ACC112 (cell line): ENCODE results near the gene ARHGEF11.

Experiments used
- H2AFZ ChIP-seq: fragments of 200-600 bp; sonication (generic); one replicate; pipeline ENCODE4 v1.6.0; 2017; ENCODE audit warnings: antibody characterized with exemption, low read length; ENCODE audit not compliant: unreplicated experiment
- H3K27ac ChIP-seq: fragments of 200-600 bp; sonication (generic); 2 replicates; pipeline ENCODE4 v1.5.1; 2014; ENCODE audit warnings: low read depth, mild to moderate bottlenecking, antibody characterized with exemption, low read length, moderate library complexity
- H3K27me3 ChIP-seq: fragments of 200-600 bp; sonication (generic); 2 replicates; pipeline ENCODE4 v1.6.1; 2014; ENCODE audit warnings: mild to moderate bottlenecking, antibody characterized with exemption, low read length, moderate library complexity, mixed read lengths; ENCODE audit not compliant: insufficient read depth
- H3K36me3 ChIP-seq: fragments of 200-600 bp; sonication (generic); 2 replicates; pipeline ENCODE4 v1.6.1; 2016; ENCODE audit warnings: mild to moderate bottlenecking, antibody characterized with exemption, low read length, moderate library complexity, mixed read lengths; ENCODE audit not compliant: insufficient read depth
- H3K4me1 ChIP-seq: fragments of 200-600 bp; sonication (generic); one replicate; pipeline ENCODE4 v1.6.1; 2016; ENCODE audit warnings: low read length, mixed read lengths; ENCODE audit not compliant: insufficient read depth, unreplicated experiment, control insufficient read depth
- H3K4me3 ChIP-seq: fragments of 200-600 bp; sonication (generic); 2 replicates; pipeline ENCODE4 v1.5.1; 2014; ENCODE audit warnings: mild to moderate bottlenecking, low read depth, low read length
- H3K79me2 ChIP-seq: fragments of 200-600 bp; sonication (generic); one replicate; pipeline ENCODE4 v1.6.0; 2016; ENCODE audit warnings: low read length; ENCODE audit not compliant: control insufficient read depth, unreplicated experiment, insufficient read depth

ARHGEF11 gene

DNA sequence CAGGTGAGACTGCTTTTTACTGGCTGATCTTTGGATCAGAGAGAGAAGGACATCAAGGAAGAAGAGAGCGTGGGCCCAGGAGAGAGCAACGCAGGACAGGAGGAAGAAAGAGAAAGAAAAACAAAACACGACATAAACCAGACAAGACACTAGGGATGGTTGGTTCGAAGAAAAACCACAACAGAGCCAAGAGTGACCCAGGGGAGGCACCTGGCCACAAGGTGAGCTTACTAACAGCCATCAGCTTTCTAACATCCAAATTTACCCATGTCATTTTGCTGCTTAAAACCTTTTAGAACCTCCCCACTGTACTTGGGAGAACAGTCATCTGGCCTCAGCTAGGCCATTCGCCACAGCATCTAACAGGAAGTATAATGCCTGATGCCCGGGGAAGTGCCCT, 57.8 kb downstream of the ARHGEF11 start:
- H3K4me1 ChIP-seq = no peaks in the 10 kb centered on the region
- H3K36me3 ChIP-seq = no peaks in the 10 kb centered on the region
- no peaks in the 10 kb centered on the region for H3K79me2 ChIP-seq
- H3K27ac ChIP-seq = no peak overlapping the region
- no peaks in the 10 kb centered on the region for H3K27me3 ChIP-seq
- no peak overlapping the region for H3K4me3 ChIP-seq
- no peak overlapping the region for H2AFZ ChIP-seq

DNA sequence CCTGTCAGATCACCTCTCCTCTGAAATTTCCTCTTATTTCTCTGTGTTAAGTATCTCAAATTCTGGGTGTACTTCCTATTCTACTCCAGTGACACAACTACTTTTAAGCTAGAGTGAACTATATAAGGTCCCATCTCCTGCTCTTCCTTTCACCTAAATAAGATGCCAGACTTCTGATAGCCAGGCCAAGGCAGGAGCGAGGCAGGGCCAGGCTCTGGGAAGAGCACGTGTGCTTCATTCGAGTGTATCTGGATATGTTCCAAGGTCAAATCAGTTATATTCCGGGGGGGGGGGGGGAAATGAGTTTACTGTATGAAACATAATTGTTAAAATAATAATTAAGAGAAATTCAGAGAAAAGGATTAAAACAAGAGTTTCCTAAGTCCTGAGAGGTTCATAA, 65.0 kb downstream of the ARHGEF11 start:
- Histone ChIP-seq H3K27ac (no peak overlapping the region), H3K79me2 (no peaks in the 10 kb centered on the region), H3K27me3 (no peaks in the 10 kb centered on the region), H3K4me1 (no peaks in the 10 kb centered on the region), H3K4me3 (no peak overlapping the region), H3K36me3 (peaks cover 8% of the 10 kb centered on the region; the same call in 1 of the 2 replicates), H2AFZ (no peak overlapping the region)

- Histone ChIP-seq H2AFZ (no peak overlapping the region), H3K27ac (no peak overlapping the region), H3K4me3 (no peak overlapping the region), H3K36me3 (peaks cover 12% of the 10 kb centered on the region), H3K79me2 (no peaks in the 10 kb centered on the region), H3K4me1 (no peaks in the 10 kb centered on the region), H3K27me3 (no peaks in the 10 kb centered on the region)
These were observed 70.5 kb downstream of the ARHGEF11 start for GRCh38 chr1:156975084-156975483.

GRCh38 chr1:156973417-156973816, 72.1 kb downstream of the ARHGEF11 start:
- Histone ChIP-seq H3K36me3 (peaks cover 12% of the 10 kb centered on the region), H3K4me3 (no peak overlapping the region), H2AFZ (no peak overlapping the region), H3K4me1 (no peaks in the 10 kb centered on the region), H3K79me2 (no peaks in the 10 kb centered on the region), H3K27me3 (no peaks in the 10 kb centered on the region), H3K27ac (no peak overlapping the region)

- H3K27me3 ChIP-seq = no peaks in the 10 kb centered on the region
- H3K4me3 ChIP-seq = no peak overlapping the region
- H3K79me2 ChIP-seq = no peaks in the 10 kb centered on the region
- no peak overlapping the region for H2AFZ ChIP-seq
- H3K4me1 ChIP-seq = no peaks in the 10 kb centered on the region
- no peak overlapping the region for H3K27ac ChIP-seq
- peaks cover 4% of the 10 kb centered on the region; the same call in 1 of the 2 replicates for H3K36me3 ChIP-seq
These were observed 75.5 kb downstream of the ARHGEF11 start for GRCh38 chr1:156970017-156970416.

- Histone ChIP-seq H3K27ac (no peak overlapping the region), H3K36me3 (peaks cover 2% of the 10 kb centered on the region; the same call in 1 of the 2 replicates), H3K4me3 (no peak overlapping the region), H3K4me1 (no peaks in the 10 kb centered on the region), H3K79me2 (no peaks in the 10 kb centered on the region), H3K27me3 (no peaks in the 10 kb centered on the region), H2AFZ (no peak overlapping the region)
These were observed 76.0 kb downstream of the ARHGEF11 start for GRCh38 chr1:156969496-156969895.

- Histone ChIP-seq H3K4me1 (peaks cover 10% of the 10 kb centered on the region), H2AFZ (no peak overlapping the region), H3K27ac (no peak overlapping the region), H3K36me3 (peaks cover 2% of the 10 kb centered on the region; the same call in 1 of the 2 replicates), H3K79me2 (no peaks in the 10 kb centered on the region), H3K4me3 (no peak overlapping the region), H3K27me3 (no peaks in the 10 kb centered on the region)
These were observed 81.1 kb downstream of the ARHGEF11 start for GRCh38 chr1:156964441-156964840.

GRCh38 chr1:156963621-156964020, 81.9 kb downstream of the ARHGEF11 start:
- H3K4me3 ChIP-seq = no peak overlapping the region
- H3K4me1 ChIP-seq = peaks cover 10% of the 10 kb centered on the region
- no peaks in the 10 kb centered on the region for H3K27me3 ChIP-seq
- peaks cover 2% of the 10 kb centered on the region; the same call in 1 of the 2 replicates for H3K36me3 ChIP-seq
- H3K27ac ChIP-seq = no peak overlapping the region
- H2AFZ ChIP-seq = no peak overlapping the region
- H3K79me2 ChIP-seq = no peaks in the 10 kb centered on the region

DNA sequence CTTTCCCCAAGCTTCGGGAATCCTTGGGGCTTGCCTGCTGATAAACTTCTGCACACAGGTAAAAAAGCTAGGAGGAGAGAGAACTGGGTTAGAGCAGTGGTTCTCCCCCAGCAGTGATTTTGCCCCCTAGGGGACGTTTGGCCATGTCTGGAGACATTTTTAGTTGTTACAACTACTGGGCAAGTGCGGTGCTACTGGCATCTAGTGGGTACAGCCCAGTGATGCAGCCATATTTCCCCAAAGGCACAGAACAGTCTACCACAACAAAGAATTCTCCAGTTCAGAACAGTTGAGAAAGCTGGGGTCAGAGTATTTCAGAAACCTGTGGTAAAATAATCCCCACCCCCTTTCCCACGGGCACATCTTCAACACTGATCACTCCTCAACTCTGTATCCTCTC, 83.8 kb downstream of the ARHGEF11 start:
- H3K27ac ChIP-seq = no peak overlapping the region
- H3K4me1 ChIP-seq = peaks cover 10% of the 10 kb centered on the region
- no peaks in the 10 kb centered on the region for H3K27me3 ChIP-seq
- H3K36me3 ChIP-seq = peaks cover 2% of the 10 kb centered on the region; the same call in 1 of the 2 replicates
- H3K4me3 ChIP-seq = no peak overlapping the region
- H3K79me2 ChIP-seq = no peaks in the 10 kb centered on the region
- no peak overlapping the region for H2AFZ ChIP-seq

DNA sequence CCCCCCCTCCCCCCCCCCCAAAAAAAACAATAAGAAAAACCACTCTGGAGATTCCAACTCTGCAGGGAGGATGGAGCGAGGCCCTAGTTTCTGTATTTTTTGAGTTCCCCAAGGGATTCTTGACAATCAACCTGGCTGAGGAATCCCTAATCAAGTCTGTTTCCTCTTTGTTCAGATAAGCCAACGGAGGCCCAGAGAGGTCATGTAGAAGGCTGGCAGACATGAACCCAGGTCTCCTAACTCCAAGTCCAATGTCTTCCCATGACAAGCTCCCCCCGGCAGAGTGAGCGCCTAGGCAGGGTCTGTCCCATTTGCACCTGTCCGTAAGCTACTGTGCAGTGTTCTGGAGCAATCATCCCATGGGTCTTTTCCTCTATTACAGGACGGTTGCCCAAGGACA, 85.6 kb downstream of the ARHGEF11 start:
- no peaks in the 10 kb centered on the region for H3K27me3 ChIP-seq
- H3K4me1 ChIP-seq = peaks cover 10% of the 10 kb centered on the region
- H3K79me2 ChIP-seq = no peaks in the 10 kb centered on the region
- no peak overlapping the region for H3K27ac ChIP-seq
- no peak overlapping the region for H3K4me3 ChIP-seq
- H2AFZ ChIP-seq = no peak overlapping the region
- peaks cover 2% of the 10 kb centered on the region; the same call in 1 of the 2 replicates for H3K36me3 ChIP-seq

DNA sequence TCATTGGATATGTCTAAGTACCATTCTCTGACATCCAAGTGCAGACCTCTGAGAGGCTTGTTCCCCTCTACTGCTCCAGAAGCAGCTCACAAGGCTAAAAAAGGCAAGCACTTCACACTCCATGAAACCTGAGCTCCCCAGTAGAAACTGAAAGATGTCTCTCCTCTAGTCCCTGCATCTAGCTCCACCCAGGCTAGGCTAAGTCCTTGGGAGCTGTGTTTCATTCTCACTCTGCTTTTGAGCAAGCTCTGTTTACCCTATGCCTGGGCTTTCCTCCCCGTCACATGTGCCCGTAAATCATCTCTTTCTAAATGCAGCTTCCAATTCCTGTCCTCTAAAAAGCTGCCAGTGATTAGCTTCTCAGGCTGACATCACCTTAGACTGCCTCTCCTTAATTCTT, 86.1 kb downstream of the ARHGEF11 start:
- Histone ChIP-seq H3K79me2 (no peaks in the 10 kb centered on the region), H3K27ac (no peak overlapping the region), H3K27me3 (no peaks in the 10 kb centered on the region), H3K4me3 (no peak overlapping the region), H3K36me3 (peaks cover 6% of the 10 kb centered on the region; the same call in 1 of the 2 replicates), H2AFZ (no peak overlapping the region), H3K4me1 (peaks cover 10% of the 10 kb centered on the region)
